Aorta (tissue), 5 donors: ENCODE measurements around the gene SURF6. TPM values are rescaled to one million over a fixed set of nuclear protein-coding genes. Genes with fewer than 3 reads are reported as not detected.
"Not testable (repeated sequence)": the region's sequence is repeated elsewhere in the genome, so short reads cannot be mapped to it uniquely, and the experiment has no call there.

ENCODE experiments used
- ATAC-seq: fragments of 200-7000 bp; cut with Tn5 transposase; one replicate; pipeline ENCODE4 v1.9.1; 2022; ENCODE audit warnings: moderate library complexity; ENCODE audit not compliant: low FRiP score
- DNase-seq, 2 donors: peaks; one replicate each; pipeline ENCODE4 v3.0.0-alpha.2; 2020
- H3K27ac ChIP-seq, 2 donors: one replicate each; pipeline ENCODE4 v1.5.1; 2013; ENCODE audit warnings: low read length in 2 of 2, mild to moderate bottlenecking in 2 of 2, moderate library complexity in 2 of 2, control low read depth in 1 of 2, inconsistent platforms in 1 of 2, low read depth in 1 of 2
- H3K27me3 ChIP-seq, 2 donors: one replicate each; pipeline ENCODE4 v1.6.1; 2013; ENCODE audit warnings: control low read depth in 1 of 2, low read length in 1 of 2, mild to moderate bottlenecking in 1 of 2, moderate library complexity in 1 of 2; ENCODE audit not compliant: insufficient read depth in 2 of 2, control insufficient read depth in 1 of 2
- H3K36me3 ChIP-seq, 2 donors: one replicate each; pipeline ENCODE4 v1.6.1; 2013; ENCODE audit warnings: control low read depth in 1 of 2, low read length in 1 of 2, mild to moderate bottlenecking in 1 of 2; ENCODE audit not compliant: insufficient read depth in 2 of 2, control insufficient read depth in 1 of 2
- H3K4me1 ChIP-seq, 2 donors: one replicate each; pipeline ENCODE4 v1.6.1; 2013; ENCODE audit warnings: low read length in 2 of 2, control low read depth in 1 of 2, mild to moderate bottlenecking in 1 of 2, moderate library complexity in 1 of 2; ENCODE audit not compliant: insufficient read depth in 2 of 2, control insufficient read depth in 1 of 2
- H3K4me3 ChIP-seq, 2 donors: one replicate each; pipeline ENCODE4 v1.5.1; 2013; ENCODE audit warnings: low read length in 2 of 2, control low read depth in 1 of 2, mild to moderate bottlenecking in 1 of 2
- H3K9me3 ChIP-seq: one replicate; pipeline ENCODE4 v1.6.1; 2013; ENCODE audit warnings: mild to moderate bottlenecking, low read length; ENCODE audit not compliant: control insufficient read depth
- WGBS, 2 donors: extraction: QIAGEN DNeasy Blood & Tissue Kit; methylation state at CpG; one replicate each; pipeline ENCODE4 v1.1.7; 2013; 5-methylcytosine and 5-hydroxymethylcytosine counted together
- intact Hi-C, 2 donors: fragments of 100-400 bp; cut with DNase I; formaldehyde crosslinking; loops; one replicate each; pipeline versions ENCODE4 v1.14.2 to v1.15.0; 2022
- polyA plus RNA-seq, 2 donors: library from polyadenylated mRNA; stranded (reverse); fragments of 200-250 nt; gene quantifications; one replicate each; pipeline ENCODE4 v1.2.3, GENCODE V29; 2013
- total RNA-seq, 2 donors: library from RNA; stranded (reverse); fragmentation: NEBNext Ultra II Directional; extraction: Animal tissue kit (Norgen Biotek cat#: 25700); gene quantifications; one replicate each; pipeline ENCODE4 v1.2.1, GENCODE V29; 2021
- donor health status: healthy with polysubstance abuse.
- donor health status: Bipolar disorder and iron deficiency.
- donor health status: DM: no; HTN: no; CAD: no.
- donor health status: DM: no; HTN: no; CAD: no.
- donor health status: DM: yes; HTN: yes; CAD: no.

The SURF6 gene
- total and polyA plus RNA-seq, 4 donors: 13.3 to 23.6 (median 16.0) TPM

GRCh38 chr9:133283255-133284032 lies 52.5 kb downstream of the SURF6 start:
- H3K36me3 ChIP-seq, H3K4me3 ChIP-seq, H3K27ac ChIP-seq, ATAC-seq, H3K4me1 ChIP-seq, H3K9me3 ChIP-seq, H3K27me3 ChIP-seq, intact Hi-C loops, DNase-seq: not testable (repeated sequence)
- 80 to 85% methylated on average over 16 of the region's 16 CpGs for WGBS, 2 donors

- ATAC-seq: no peak
These were observed 53.3 kb downstream of the SURF6 start for GRCh38 chr9:133282464-133283238.

GRCh38 chr9:133280392-133280791 lies 55.6 kb downstream of the SURF6 start:
- intact Hi-C loops: no loop called here
- Histone ChIP-seq H3K27me3 (peaks cover 0 to 3% of the 10 kb centered on the region in 2 donors), H3K4me3 (no peak overlapping the region), H3K27ac (no peak overlapping the region), H3K9me3 (peaks cover 2% of the 10 kb centered on the region), H3K36me3 (no peaks in the 10 kb centered on the region), H3K4me1 (no peaks in the 10 kb centered on the region)
- no peak for ATAC-seq
- no peak for DNase-seq
- 73 to 75% methylated on average over 5 of the region's 5 CpGs for WGBS, 2 donors

More at GRCh38 chr9:133282464-133283238, 53.3 kb downstream of the SURF6 start:
- Histone ChIP-seq H3K36me3 (no peaks in the 10 kb centered on the region), H3K27me3 (peaks cover 0 to 3% of the 10 kb centered on the region in 2 donors), H3K27ac (no peak overlapping the region), H3K4me3 (no peak overlapping the region), H3K4me1 (no peaks in the 10 kb centered on the region), H3K9me3 (peaks cover 2% of the 10 kb centered on the region)
- 57 to 66% methylated on average over 7 of the region's 7 CpGs for WGBS, 2 donors
- no peak for DNase-seq
- intact Hi-C loops: no loop called here

Other genes starting within 250 kb of the SURF6 start
- 10 to 100 TPM; 32.7 to 61.2 TPM for gene RALGDS, start 214.9 kb downstream of the SURF6 start, total RNA-seq
- gene RALGDS, start 214.9 kb downstream of the SURF6 start, polyA plus RNA-seq: 10 to 100 TPM; 19.4 to 20.0 TPM
- 10 to 100 TPM; 12.9 to 28.9 TPM for gene GBGT1, start 172.3 kb downstream of the SURF6 start, total RNA-seq
- 1 to 10 TPM; 2.8 to 5.5 TPM for gene GBGT1, start 172.3 kb downstream of the SURF6 start, polyA plus RNA-seq
- not detected for gene OBP2B, start 126.9 kb downstream of the SURF6 start, total RNA-seq
- gene OBP2B, start 126.9 kb downstream of the SURF6 start, polyA plus RNA-seq: not detected
- gene ABO, start 61.0 kb downstream of the SURF6 start, total RNA-seq: 1 to 10 TPM; 1.4 to 3.3 TPM
- gene ABO, start 61.0 kb downstream of the SURF6 start, polyA plus RNA-seq: 1 to 10 TPM in 1 of 2 donors, under 1 TPM in 1; 0.43 to 1.8 TPM
- 10 to 100 TPM; 18.6 to 37.0 TPM for gene MED22, start 11.9 kb upstream of the SURF6 start, total RNA-seq
- 10 to 100 TPM; 10.8 to 30.3 TPM for gene MED22, start 11.9 kb upstream of the SURF6 start, polyA plus RNA-seq
- gene RPL7A, start 12.0 kb upstream of the SURF6 start, total RNA-seq: 1,000 to 10,000 TPM; 1,304 to 1,328 TPM
- 1,000 to 10,000 TPM; 2,763 to 3,584 TPM for gene RPL7A, start 12.0 kb upstream of the SURF6 start, polyA plus RNA-seq
- 10 to 100 TPM; 29.2 to 41.2 TPM for gene SURF1, start 20.3 kb upstream of the SURF6 start, total RNA-seq
- gene SURF1, start 20.3 kb upstream of the SURF6 start, polyA plus RNA-seq: 10 to 100 TPM; 79.5 to 85.4 TPM
- 1 to 10 TPM; 9.2 to 9.9 TPM for gene SURF2, start 20.4 kb upstream of the SURF6 start, total RNA-seq
- 10 to 100 TPM; 26.6 to 29.2 TPM for gene SURF2, start 20.4 kb upstream of the SURF6 start, polyA plus RNA-seq
- gene SURF4, start 39.9 kb upstream of the SURF6 start, total RNA-seq: 100 to 1,000 TPM; 114 to 123 TPM
- 10 to 100 TPM; 42.3 to 71.2 TPM for gene SURF4, start 39.9 kb upstream of the SURF6 start, polyA plus RNA-seq
- gene STKLD1, start 40.2 kb upstream of the SURF6 start, total RNA-seq: 1 to 10 TPM in 1 of 2 donors, not detected in 1; 1.4 TPM
- gene STKLD1, start 40.2 kb upstream of the SURF6 start, polyA plus RNA-seq: 1 to 10 TPM in 1 of 2 donors, not detected in 1; 3.5 TPM
- 10 to 100 TPM; 10.8 to 19.1 TPM for gene REXO4, start 81.8 kb upstream of the SURF6 start, total RNA-seq
- 10 to 100 TPM; 13.5 to 15.0 TPM for gene REXO4, start 81.8 kb upstream of the SURF6 start, polyA plus RNA-seq
- 1 to 10 TPM; 1.3 to 3.6 TPM for gene ADAMTS13, start 86.2 kb upstream of the SURF6 start, total RNA-seq
- 10 to 100 TPM in 1 of 2 donors, 1 to 10 TPM in 1; 2.0 to 11.9 TPM for gene ADAMTS13, start 86.2 kb upstream of the SURF6 start, polyA plus RNA-seq
- 10 to 100 TPM; 11.5 to 15.9 TPM for gene CACFD1, start 123.8 kb upstream of the SURF6 start, total RNA-seq
- 10 to 100 TPM in 1 of 2 donors, 1 to 10 TPM in 1; 8.1 to 14.5 TPM for gene CACFD1, start 123.8 kb upstream of the SURF6 start, polyA plus RNA-seq
- 1 to 10 TPM; 3.3 to 5.8 TPM for gene SLC2A6, start 142.9 kb upstream of the SURF6 start, total RNA-seq
- 1 to 10 TPM; 1.5 to 2.6 TPM for gene SLC2A6, start 142.9 kb upstream of the SURF6 start, polyA plus RNA-seq
- not detected for gene MYMK, start 188.8 kb upstream of the SURF6 start, total RNA-seq
- gene MYMK, start 188.8 kb upstream of the SURF6 start, polyA plus RNA-seq: not detected
- 10 to 100 TPM in 1 of 2 donors, 1 to 10 TPM in 1; 1.9 to 20.9 TPM for gene ADAMTSL2, start 198.5 kb upstream of the SURF6 start, total RNA-seq
- under 1 TPM in 1 of 2 donors, not detected in 1; 0.38 TPM for gene ADAMTSL2, start 198.5 kb upstream of the SURF6 start, polyA plus RNA-seq